Dermis microvascular lymphatic vessel endothelial cell (primary cell): Measurements from ENCODE around the gene PILRB. TPM values are rescaled to one million over a fixed set of nuclear protein-coding genes. Genes with fewer than 3 reads are reported as not detected.
"Not testable (repeated sequence)": the region's sequence is repeated elsewhere in the genome, so short reads cannot be mapped to it uniquely, and the experiment has no call there.

ENCODE experiments used
- DNase-seq, 2 donors: peaks; one replicate each; pipeline versions ENCODE4 v3.0.0 to v3.0.0-alpha.2; 2010; ENCODE audit warnings: low read depth in 2 of 2
- total RNA-seq: library from RNA; depleted of rRNA; stranded (reverse); fragments of >200 nt; gene quantifications from 2 replicates; pipeline ENCODE4 v1.2.1, GENCODE V29; 2014

The PILRB gene
- total RNA-seq, 1 donor from 2014 or later: 4.1 TPM

DNA sequence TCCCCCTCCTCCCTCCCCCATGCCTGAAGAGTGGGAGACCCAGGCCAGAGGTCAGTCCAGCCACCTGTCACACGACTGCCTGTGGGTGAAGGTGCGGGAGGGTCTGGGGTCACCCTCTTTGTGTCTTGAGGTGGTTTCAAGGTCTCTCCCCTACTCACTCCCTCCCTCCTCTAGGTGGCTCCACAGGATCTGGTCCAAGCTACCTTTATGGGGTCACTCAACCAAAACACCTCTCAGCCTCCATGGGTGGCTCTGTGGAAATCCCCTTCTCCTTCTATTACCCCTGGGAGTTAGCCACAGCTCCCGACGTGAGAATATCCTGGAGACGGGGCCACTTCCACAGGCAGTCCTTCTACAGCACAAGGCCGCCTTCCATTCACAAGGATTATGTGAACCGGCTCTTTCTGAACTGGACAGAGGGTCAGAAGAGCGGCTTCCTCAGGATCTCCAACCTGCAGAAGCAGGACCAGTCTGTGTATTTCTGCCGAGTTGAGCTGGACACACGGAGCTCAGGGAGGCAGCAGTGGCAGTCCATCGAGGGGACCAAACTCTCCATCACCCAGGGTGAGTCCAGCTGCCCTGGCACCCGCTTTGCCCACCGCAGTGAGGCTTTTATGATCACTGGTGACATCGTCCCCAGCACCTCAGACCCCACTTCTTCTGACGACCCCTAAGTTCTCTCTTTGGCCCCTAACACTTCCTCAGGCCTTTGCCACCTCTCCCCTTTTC, 16.1 kb downstream of the PILRB start:
- not testable (repeated sequence) for DNase-seq

DNA sequence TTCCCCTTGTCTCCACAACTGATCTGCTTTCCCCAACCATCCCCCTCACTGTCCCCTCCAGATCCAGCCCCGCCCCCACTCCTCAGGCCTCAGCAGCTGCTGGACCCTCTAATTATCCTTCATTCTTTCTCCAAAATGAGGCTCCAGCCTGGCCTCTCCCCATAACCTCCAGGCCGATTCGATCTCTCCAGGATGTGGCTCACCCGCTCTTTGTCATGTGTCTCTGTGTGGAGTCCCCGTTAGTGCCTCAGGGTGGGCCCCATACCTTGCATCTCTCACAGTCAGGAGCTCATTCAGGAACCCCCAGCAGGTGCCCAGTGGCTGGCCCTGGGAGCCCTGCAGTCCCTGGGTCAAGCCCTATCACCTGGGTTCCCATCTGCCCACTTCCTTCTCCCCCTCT, 16.7 kb downstream of the PILRB start:
- no peak for DNase-seq

DNA sequence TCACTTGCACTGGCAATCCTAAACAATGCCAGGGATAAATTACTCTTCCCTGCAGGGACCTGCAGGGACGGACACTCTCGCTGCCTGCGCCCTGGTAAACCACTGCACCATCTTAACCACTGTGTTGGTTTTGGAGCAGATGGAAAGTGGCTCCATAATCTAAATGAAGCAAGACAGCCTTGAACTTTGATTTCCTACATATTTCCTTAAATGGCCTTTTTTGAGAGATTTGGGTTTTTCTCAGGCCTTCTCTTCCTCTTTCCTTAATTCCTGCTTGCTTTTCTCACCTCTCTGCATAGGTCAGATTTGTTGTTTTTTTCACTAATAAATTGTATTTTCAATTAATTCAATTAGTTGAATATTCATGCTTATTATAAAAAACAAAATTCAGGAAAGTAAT, 18.1 kb downstream of the PILRB start:
- DNase-seq: no peak

DNA sequence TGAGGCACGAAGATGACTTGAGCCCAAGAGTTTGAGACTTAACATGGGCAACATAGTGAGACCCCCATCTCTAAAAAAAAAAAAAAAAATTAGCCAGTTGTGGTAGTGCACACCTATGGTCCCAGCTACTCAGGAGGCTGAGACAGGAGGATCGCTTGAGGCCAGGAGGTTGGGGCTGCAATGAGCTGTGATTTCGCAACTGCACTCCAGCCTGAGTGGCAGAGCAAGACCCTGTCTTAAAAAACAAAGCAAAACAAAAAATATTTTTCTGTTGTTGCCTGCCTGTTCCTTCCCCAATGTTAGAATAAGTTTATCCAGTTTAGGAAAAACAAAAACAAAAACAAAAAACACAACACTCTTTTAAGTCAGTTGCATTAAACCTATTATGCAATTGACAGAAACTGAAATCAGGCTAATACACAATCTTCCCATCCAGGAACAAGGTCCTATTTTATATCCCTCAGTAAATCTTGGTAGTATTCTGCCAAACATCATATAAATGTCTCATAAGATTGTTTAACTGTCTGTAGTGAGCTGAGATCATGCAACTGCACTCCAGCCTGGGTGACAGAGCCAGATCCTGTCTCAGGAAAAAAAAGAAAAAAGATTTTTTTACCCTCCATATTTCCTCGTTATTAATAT, 20.3 kb downstream of the PILRB start:
- DNase-seq: no peak

DNA sequence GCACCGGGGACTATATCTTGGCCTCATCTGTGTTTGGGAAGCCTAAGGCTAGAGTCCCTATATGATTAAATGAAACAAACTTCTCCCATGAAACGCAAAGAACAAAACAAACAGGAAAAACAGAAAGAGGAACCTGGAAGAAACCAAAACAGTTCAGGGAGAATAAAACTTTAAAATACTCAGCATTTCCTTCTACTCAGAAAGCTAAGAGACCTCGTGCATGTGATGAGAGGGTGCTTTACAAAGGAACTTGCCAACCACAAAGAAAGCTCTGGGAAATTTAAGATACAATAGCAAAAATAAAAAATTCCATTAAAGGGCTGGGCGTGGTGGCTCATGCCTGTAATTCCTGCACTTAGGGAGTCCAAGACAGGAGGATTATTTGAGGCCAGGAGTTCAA, 22.3 kb downstream of the PILRB start:
- DNase-seq: no peak

DNA sequence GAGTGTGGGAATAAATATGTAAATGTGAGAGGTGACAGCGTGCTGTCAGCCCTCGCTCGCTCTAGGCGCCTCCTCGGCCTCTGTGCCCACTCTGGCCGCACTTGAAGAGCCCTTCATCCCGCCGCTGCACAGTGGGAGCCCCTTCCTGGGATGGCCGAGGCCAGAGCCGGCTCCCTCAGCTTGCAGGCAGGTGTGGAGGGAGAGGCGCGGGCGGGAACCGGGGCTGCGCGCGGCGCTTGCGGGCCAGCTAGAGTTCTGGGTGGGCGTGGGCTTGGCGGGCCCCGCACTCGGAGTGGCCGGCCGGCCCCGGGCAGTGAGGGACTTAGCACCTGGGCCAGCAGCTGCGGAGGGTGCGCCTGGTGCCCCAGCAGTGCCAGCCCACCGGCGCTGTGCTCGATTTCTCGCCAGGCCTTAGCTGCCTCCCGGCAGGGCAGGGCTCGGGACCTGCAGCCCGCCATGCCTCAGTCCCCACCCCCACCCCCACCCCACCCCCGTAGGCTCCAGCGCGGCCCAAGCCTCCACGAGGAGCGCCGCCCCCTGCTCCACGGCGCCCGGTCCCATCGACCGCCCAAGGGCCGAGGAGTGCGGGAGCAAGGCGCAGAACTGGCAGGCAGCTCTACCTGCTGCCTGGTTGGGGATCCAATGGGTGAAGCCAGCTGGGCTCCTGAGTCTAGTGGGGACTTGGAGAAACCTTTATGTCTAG, 23.8 kb downstream of the PILRB start:
- DNase-seq: not testable (repeated sequence)

DNA sequence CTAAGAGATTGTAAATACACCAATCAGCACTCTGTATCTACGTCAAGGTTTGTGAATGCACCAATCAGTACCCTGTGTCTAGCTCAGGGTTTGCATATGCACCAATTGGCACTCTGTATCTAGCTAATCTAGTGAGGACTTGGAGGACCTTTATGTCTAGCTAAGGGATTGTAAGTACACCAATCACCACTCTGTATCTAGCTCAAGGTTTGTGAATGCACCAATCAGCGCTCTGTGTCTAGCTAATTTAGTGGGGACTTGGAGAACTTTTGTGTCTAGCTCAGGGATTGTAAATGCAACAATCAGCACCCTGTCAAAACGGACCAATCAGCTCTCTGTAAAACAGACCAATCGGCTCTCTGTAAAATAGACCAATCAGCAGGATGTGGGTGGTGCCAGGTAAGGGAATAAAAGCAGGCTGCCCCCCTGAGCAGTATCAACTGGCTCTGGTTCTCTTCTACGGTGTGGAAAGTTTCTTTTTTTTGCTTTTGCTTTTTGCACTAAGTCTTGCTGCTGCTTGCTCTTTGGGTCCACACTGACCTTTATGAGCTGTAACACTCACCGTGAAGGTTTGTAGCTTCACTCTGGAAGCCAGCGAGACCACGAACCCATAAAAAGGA, 24.4 kb downstream of the PILRB start:
- not testable (repeated sequence) for DNase-seq

DNA sequence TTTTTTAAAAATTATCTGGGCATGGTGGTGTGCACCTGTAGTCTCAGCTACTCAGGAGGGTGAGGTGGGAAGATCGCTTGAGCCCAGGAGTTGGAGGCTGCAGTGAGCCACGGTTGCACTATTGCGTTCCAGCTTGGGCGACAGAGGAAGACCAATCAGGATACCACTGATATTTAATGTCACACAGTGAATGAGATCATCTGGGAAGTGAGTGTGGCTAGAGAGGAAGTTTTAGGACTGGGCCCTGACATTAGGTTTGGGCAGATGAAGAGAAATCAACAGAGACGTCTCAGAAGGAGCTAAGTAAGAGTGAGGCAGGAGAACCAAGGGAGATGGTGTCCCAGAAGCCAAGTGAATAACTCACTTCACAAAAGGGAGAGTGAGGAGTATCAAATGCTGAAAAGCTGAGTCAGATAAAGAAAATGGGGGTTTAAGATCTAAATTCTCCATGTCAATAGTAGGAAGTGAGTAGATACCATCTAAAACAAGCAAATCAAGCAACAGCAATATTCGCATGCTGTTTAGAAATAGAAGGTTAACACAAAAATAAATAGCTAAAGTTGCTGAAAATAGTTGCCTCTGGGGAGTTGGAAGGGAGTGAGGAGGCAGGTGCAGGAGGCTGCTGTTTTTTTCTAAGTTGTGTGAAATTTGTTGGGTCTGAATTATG, 26.8 kb downstream of the PILRB start:
- DNase-seq: no peak

DNA sequence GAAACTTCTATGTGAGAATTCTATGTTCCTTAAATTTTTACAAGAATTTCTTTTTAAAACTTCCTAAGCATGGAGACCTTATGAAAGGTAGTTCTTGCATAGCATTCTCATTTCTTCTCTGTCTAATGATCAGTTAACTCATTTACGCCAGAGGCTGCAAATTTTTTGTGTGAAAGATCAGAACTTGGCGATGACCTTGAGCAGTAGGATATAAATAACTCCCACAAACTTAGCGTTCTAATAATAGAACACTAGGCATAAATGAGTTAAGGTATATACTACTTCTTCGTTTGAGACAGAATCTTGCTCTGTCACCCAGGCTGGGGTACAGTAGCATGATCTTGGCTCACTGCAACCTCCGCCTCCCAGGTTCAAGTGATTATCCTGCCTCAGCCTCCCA, 29.0 kb downstream of the PILRB start:
- DNase-seq: no peak

DNA sequence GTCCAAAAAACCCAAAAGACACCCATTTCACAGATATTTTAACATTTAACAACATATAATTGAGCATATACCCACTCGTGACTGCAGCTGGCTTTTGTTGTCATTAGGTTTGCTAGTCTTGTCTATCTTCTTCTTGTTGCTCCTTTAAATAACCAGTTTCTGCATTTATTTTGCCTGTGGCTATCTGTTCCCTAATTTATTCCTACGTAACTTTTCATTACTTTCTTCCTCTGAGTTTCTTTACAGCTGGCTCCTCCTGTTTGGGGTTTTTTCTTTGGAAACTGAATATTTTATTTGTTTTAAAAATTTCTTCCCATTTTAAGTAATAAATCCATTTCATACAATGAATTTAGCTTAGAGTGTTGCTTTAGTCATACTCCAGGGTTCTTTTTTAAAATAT, 29.8 kb downstream of the PILRB start:
- no peak for DNase-seq

DNA sequence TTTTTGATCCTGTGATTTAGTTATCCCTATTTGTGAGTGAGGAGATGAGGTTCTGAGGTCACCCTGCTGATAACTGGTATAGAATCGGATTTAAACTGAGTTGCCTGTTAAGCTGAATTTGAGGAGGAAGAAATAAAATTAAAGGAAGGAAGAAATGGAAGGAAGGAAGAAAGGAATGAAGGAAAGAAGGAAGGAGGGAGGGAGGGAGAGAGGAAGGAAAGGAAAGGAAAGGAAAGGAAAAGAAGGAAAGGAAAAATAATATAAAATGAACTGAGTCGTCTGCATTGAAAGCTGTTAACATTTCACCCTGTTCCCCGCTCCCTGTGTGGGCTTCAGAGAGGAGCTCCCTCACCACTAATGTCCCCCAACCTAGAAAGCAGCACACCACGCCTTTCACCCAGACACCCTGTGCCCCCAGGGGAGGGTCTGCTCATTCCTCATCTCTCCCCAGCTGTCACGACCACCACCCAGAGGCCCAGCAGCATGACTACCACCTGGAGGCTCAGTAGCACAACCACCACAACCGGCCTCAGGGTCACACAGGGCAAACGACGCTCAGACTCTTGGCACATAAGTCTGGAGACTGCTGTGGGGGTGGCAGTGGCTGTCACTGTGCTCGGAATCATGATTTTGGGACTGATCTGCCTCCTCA, 31.6 kb downstream of the PILRB start:
- DNase-seq: no peak

DNA sequence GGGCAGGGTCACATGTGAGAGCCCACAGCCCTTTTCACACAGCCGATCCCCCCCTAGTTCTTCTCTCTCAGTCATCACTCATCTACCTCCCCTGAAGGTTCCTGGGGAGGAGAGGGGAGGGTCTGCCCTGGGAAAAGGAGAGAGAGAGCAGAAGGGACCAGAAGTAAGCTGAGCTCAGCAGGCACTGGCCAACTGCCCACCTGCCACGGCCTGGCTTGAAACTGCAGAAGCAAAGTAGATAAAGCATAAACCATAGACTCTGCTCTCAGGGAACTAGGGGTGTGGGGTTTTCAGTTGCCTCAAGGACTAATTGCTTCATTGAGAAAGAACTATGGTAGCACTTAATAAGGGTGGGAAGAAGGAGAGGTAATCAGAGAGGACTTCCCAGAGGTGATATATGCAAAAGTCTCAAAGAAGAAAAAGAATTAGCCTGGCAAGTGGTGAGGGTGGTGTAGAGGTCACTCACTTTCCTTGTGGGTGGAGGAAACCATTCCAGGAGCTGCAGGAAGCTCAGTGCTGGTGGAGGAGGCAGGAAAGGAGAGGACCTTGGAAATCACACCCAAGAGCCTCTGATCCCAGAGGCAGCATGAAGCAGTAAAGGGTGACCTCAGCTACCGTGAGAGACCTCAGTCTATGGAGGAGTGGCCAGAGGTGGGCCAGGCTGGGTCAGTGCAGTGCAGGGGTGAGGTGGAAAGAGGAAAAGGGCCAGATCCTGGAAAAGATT, 32.5 kb downstream of the PILRB start:
- no peak for DNase-seq

DNA sequence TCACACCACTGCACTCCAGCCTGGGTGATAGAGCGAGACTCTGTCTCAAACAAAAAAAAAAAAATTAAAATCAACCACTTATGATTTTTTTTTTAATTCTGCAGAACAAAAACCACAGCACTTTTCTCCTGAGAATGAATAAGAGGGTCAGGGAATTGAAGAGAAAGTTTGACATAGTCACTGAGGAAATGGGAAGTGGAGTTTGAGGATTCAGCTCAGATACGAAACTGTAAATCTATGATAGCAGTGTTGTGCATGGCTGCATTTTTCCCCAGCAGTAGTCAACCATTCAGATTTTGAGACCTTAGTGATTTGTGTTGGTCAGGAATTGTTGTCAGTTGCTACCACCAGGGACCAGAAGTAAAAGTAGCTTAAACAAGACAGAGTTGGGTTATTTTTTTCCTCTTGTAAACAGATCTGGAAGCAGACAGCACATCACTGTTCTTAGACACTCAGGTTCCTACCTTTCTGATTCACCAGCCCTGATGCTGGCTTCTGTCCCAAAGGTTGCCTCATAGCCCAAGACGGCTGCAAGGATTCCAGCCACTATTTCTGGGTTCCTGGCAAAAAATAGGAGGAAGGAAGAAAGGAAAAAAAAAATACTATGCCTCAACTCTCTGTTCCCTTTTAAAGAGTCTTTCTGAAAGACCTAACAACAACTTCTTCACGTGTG, 35.5 kb downstream of the PILRB start:
- DNase-seq: no peak

DNA sequence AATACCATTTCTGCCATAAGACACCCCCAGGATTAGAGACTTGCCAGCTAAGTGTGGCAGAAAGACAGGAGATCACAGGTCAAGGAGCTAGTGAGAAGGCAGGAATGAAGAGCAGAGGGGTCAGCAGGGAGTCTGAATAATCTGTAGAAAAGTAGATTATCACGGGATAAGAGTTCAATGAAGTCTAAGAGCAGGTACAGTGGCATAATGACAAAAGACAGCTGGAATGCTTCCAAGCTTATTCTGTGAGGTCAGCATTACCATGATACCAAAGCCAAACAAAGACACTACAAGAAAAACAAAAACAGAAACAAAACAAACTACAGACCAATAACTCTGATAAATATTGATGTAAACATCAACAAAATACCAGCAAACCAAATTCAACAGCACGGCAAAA, 36.2 kb downstream of the PILRB start:
- no peak for DNase-seq

DNA sequence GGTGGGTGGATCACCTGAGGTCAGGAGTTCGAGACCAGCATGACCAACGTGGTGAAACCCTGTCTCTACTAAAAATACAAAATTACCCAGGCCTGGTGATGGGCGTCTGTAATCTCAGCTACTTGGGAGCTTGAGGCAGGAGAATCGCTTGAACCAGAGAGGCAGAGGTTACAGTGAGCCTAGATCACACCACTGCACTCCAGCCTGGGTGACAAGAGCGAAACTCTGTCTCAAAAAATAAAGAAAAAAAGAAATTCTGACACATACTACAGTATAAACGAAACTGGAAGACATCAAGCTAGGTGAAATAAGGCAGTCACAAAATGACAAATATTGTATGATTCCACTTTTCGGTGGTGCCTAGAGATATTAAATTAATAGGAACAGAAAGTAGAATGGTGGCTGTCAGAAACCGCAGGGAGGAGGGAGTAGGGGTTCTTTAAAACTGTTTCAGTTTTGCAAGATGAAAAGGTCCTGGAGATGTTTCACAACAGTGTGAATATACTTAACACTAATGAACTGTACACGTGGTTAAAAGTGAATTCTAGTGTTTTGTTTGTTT, 38.6 kb downstream of the PILRB start:
- no peak for DNase-seq

DNA sequence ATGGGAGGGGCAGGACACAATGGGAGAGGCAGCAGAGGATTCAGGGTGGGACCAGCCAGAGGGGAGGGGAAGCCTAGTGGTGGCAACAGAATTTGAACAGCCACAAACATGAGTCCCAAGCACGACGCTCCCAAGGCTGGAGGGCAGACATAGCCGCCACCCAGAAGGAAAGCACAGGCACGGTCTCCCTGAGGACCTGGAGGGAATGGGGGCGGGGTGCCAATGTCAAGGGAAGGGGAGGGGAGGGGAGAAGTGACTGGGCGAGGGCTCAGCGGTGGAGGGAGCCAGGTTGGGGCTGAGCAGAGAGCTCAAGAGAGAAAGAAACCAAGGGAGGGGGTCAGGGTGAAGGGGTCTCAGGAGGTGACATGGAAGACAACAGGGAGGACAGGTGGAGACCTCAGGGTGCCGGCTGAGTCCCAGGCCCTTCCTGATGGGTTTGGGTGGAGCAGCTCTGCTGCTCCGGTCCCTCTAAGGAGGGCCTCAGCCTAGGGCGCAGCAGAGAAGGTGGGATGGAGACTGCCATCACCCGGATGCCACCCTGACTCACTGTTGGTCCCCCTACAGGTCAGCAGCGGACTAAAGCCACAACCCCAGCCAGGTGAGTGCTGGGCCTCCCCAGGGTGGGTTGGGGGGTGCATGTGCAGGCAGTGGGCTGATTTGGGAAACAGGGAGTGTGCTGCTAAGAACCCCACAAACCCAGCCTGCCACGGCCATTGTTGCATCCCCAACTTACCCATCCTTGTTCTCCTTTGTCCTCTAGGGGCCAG, 39.6 kb downstream of the PILRB start:
- no peak for DNase-seq

DNA sequence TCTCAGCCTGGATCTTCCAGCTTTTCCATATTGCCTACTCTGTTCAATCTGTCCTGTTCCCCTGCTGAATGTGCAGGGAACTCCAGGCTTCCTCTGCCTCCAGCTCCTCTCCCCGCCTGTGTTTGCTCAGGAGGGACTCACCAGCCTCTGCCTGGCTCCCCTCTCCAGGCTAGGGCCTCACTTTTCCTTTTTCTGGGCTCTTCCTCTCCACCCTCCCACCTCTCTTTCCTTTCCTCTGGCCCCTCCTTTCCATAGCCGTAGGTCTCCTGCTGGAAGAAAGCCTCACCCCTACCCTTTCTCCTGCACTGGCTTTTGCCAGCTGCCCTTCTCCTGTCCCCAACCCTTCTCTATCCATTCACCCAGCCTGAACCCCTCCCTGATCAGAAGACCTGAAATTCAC, 40.3 kb downstream of the PILRB start:
- no peak for DNase-seq

DNA sequence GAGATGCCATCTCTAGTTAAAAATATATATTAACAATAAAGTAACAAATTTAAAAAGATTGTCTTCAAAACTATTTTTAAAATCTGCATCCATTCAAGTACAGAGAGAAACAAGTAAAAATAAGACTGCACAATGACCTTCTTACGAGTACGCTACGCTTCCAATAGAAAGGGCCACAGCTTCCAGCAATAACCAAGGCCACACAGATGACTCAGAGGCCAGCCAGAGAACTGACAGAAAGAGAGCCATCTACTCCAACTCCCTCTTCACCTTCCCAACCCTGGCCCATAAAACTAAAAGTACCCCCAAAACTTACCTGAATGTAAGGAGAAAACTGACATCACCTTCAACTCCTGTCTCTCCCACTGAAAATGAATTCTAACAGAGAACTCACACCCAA, 42.1 kb downstream of the PILRB start:
- no peak for DNase-seq

DNA sequence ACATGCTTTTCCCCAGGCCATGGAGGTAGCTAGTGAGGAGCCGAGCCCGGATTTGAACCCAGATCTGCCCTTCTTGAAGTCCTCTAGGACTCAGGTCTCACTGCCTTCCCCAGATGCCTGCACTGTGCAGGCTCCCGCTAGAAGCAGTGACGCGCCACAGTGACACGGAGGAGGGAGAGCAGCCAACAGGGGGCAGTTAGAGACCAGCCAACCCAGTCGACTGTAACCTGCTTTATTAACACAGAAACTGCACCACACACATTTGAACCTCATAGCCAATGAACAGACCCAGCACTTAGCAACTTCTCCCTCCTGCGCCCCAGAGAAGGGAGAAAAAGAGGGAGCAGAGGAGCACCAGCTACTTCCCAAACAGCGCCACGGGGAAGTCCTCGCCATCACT, 42.7 kb downstream of the PILRB start:
- DNase-seq: peak; percentile 9 to 30
